ENCODE data around the gene CREB3L2.

DNA sequence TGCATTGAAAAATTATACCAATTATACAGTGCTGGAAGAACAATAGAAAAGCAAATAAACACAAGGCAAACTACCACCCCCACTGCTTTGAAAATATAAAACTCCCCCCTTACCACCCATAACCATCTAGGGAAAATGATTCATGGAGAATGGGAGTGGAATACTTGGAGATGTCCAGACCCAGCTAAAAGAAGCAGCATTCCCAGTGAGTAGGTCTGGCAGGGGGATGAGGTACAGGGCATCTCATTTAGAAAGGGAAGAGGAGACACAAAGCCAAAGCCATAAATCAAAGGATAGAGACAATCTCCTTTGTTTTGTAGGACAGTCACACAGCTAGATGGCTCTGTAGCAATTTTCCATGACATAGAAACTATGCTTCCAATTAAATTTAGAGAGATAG, 119.1 kb downstream of the CREB3L2 start:
- TF ChIP-seq FOXK2 (IDR thresholded peaks at IDR 0.05) (no peak), BHLHE40 (IDR thresholded peaks at IDR 0.05; ENCODE audit: borderline replicate concordance) (no peak), SUZ12 (IDR thresholded peaks at IDR 0.05) (no peak), FOXA1 (IDR thresholded peaks at IDR 0.05) (no peak), HDGF (IDR thresholded peaks at IDR 0.05; ENCODE audit: borderline replicate concordance) (no peak), SP1 (IDR thresholded peaks at IDR 0.05) (no peak), TARDBP (IDR thresholded peaks at IDR 0.05) (no peak), ARNT (IDR thresholded peaks at IDR 0.05) (no peak), NFRKB (IDR thresholded peaks at IDR 0.05) (no peak), FOXM1 (IDR thresholded peaks at IDR 0.05; ENCODE audit: borderline replicate concordance) (no peak), ELF4 (IDR thresholded peaks at IDR 0.05) (no peak), LEF1 (IDR thresholded peaks at IDR 0.05; ENCODE audit: borderline replicate concordance) (no peak), L3MBTL2 (conservative IDR thresholded peaks at IDR 0.05) (no peak)

All from HEK293T (cell line).